OCI-LY7 (cell line): ENCODE measurements around the gene TRMT10C.

Source experiments
- EZH2phosphoT487 ChIP-seq: fragments of 200-600 bp; sonication (generic); IDR thresholded peaks from 2 replicates; pipeline ENCODE4 v1.6.1; 2018; ENCODE audit warnings: low read depth, borderline replicate concordance, mild to moderate bottlenecking, mixed run types, antibody characterized with exemption, low read length, moderate library complexity, mixed read lengths
- TF ChIP-seq, protein P1 (sequence below): fragments of 200-600 bp; sonication (generic); conservative IDR thresholded peaks from 2 replicates; pipeline ENCODE4 v1.5.1; 2014; ENCODE audit warnings: mild to moderate bottlenecking, antibody characterized with exemption, low read length, moderate library complexity, mixed read lengths

DNA sequence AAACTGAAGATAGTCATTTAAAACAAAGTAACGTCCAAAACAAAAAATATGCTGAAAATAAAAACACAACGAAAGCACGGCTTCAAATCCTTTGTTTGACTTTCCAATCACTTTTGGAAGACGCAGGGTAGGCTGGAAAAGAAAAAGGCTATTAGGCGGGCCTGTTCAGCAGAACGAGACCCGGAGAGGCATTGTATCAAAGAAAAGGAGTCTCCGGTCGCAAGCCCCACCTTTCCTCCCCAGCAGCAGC, 49.3 kb upstream of the TRMT10C start:
- no peak for TF ChIP-seq EZH2phosphoT487
- TF ChIP-seq, protein P1, sequence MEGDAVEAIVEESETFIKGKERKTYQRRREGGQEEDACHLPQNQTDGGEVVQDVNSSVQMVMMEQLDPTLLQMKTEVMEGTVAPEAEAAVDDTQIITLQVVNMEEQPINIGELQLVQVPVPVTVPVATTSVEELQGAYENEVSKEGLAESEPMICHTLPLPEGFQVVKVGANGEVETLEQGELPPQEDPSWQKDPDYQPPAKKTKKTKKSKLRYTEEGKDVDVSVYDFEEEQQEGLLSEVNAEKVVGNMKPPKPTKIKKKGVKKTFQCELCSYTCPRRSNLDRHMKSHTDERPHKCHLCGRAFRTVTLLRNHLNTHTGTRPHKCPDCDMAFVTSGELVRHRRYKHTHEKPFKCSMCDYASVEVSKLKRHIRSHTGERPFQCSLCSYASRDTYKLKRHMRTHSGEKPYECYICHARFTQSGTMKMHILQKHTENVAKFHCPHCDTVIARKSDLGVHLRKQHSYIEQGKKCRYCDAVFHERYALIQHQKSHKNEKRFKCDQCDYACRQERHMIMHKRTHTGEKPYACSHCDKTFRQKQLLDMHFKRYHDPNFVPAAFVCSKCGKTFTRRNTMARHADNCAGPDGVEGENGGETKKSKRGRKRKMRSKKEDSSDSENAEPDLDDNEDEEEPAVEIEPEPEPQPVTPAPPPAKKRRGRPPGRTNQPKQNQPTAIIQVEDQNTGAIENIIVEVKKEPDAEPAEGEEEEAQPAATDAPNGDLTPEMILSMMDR, result no peak
